HG03571 (cell line): Measurements from ENCODE around the gene XAF1.
"Not testable (repeated sequence)": the region's sequence is repeated elsewhere in the genome, so short reads cannot be mapped to it uniquely, and the experiment has no call there.

ENCODE experiments used
- ATAC-seq: cut with Tn5 transposase; IDR thresholded peaks from one replicate; pipeline ENCODE4 v1.9.1; 2021; ENCODE audit not compliant: unreplicated experiment

XAF1 gene

DNA sequence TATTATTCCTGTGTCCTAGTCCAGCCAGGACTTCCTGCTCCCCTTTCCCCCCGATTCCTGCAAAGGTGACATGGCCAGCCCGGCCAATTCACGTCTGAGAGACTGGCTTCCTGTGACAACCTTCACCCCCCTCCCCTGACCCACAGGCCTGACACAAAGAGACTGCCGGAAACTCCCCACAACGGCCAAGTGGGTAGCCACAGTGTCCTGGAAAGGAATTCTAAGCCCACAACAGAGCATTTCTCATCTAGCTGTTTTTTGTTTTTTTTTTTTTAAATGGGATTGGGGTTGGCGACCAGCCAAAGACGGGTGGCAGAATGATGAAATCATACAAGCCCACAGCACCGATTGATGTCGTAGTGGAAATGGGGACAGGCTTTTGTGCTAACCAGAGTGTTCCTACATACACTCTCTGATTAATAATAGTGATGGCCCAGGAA, 2.8 kb upstream of the XAF1 start:
- ATAC-seq: no peak

DNA sequence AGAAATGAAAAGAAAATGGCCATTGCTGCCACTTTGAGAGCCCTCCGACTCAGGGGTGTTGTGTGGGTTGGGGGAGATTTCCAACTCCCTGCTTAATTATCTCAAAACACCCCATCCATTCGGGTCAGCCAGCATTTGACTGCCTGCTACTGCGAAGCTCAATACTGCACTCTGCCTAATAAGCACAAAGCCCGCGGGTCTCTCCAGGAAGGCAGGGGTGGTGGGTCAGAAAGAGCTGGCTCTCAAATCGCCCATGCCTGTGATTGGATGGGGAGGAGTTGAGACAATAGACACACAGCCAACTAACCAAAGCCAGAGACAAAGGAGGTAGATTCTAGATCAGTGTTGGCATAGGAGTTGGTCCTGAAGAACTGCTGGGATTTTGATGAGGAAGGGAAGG, 2.3 kb upstream of the XAF1 start:
- ATAC-seq: no peak

DNA sequence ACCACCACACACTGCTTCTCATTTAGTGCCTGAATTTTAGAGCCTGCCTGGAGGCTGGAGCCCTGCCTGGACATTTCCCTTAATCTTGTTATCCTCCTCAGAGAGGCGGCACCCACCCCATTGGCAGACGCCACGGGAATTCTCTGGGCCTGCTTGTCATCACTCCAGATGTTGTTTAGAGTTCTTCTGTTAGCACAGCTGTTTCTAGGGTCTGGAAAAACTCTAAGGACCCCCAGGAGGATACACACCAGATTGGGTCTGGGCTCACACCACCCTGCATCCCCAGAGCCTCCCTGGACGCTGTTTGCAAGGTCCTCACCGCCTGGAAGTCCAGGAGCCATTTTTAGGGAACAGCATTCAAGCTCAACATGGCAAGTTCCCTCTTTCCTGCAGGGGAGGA, 565 bp upstream of the XAF1 start:
- no peak for ATAC-seq

DNA sequence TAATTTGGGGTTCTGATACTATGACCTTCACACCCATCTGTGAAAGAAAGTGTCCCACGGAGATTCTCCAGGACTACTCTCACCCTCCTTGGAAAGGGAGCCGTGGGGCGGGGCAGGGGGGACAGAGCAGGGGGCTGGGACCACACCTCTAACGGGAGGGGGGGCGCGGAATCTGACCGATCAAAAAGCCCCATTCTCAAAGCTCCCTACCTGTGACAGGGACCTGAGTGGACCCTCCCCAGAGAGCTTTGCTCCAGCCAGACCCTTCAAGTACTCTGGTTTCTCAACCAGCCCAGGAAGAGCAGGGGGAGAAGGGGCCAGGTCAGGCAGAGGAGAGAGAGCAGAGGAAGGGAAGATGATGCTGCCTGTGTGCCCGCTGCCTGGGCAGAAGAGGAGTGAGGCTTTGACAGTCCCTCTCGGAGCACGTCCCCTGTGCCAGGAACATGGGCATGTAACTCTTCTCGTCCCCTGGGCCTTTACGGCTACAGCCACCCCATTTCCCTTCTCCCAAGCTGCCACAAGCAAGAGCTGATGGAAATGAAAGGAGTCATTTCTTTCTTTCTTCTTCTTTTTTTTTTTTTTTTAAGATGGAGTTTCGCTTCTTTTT, 682 bp downstream of the XAF1 start:
- no peak for ATAC-seq

DNA sequence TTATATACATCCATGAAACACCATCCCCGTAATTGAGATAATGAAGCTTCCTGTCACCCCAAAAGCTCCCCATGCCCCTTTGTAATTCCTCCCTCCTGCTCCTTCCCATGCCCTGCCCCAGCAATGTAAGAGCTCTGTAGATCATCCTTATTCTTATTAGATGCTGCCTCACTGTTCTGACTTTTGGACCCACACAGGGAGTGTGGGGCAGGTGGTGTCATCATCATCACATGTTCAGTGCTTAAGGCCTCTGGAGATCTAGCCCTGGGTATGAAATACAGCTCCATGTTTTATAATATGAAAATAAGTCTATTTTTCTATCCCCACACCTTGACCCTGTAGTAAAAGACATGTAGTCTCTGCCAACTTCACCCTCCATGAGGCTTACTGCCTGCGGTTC, 1.9 kb downstream of the XAF1 start:
- ATAC-seq: no peak

DNA sequence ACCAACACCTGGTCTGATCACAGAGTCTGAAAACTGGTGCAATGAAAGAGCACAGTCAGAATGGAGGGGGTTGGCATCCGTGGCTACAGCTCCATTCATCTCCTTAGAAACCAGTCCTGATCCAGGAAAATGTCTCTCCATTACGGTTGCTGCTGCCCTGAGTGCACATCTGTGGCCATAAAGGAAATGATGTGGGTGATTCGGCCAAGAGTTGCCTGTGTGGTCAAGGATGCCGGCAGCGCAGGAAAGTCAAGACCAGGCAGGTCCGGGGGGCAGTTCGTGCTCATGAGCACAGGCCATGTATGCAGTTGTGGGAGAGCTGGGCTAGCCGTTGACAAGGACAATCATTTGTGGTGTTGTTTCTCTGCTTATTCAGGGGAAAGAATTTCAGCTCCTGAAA, 5.9 kb downstream of the XAF1 start:
- ATAC-seq: no peak

DNA sequence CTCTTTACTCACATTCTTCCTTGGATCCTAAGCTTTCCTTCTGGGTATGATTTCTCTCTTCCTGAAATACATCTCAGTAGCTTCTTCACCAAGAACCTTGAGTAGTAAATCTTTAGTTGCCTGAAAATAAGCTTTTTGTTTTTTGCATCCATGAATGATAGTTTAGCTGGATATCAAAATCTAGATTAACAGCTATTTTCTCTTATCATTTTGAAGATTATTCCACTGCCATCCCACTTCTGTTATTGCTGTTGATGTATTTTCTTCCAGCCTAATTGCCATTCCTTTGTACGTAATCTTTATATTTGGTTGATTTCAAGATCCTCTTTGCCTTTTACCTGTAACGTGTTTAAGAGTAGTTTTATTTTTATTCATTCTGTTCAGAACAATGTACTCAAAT, 12.6 kb downstream of the XAF1 start:
- no peak for ATAC-seq

DNA sequence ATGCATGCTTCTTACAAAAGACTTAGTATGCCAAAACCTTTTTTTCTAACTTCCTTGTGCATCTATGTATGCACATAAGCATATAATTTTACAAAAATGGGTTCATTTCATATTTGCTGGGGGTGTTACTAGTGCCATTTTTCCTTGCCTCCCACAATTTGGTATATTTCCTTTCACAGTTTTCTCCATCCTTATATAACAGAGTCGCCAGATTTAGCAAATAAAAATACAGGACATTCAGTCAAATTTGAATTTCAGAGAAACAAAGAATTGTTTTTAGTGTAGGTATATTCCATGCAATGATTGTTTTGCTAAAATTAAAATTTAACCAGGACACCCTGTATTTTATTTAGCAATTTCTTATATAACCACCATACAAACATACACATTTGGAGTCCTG, 16.2 kb downstream of the XAF1 start:
- ATAC-seq: no peak

DNA sequence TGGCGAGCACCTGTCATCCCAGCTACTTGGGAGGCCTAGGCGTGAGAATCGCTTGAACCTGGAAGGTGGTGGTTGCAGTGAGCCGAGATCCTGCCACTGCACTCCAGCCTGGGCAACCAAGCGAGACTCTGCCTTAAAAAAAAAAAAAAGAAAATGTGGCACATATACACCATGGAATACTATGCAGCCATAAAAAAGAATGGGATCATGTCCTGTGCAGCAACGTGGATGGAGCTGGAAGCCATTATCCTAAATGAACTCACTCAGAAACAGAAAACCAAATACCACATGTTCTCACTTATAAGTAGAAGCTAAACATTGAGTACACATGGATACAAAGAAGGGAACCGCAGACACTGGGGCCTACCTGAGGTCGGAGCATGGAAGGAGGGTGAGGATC, 19.1 kb downstream of the XAF1 start:
- ATAC-seq: not testable (repeated sequence)

DNA sequence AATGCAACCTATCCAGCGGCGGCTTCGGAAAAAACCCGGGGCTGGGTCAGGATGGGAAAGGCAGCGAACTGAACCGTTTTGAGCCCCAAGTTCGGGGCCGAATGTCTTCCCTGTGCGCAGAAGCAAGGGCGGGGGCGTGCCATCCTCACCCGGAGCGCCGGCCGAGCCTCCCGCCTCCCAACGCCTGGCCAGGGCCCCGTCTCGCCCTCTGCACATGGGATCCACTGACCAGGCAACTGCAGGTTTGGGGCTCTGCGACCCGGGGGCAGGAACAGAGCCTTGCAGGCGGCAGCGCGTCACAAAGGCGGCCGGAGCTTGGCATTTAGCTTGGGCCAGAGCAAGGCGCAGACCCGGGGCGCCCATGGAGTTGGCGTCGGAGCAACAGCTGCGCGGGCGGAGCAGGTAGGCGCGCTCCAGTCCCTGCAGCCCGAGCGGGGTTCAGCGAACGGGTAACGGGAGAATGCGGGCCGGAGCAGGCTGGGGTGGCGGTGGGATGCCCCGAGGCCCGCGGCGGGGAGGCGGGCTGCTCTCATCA, 20.1 kb downstream of the XAF1 start, which contains the start of gene FBXO39:
TSS of gene FBXO39 (plus strand) at position 345 of the 535 bp plus-strand sequence. CDS start 3,654 bp downstream, outside the sequence.
- no peak for ATAC-seq

DNA sequence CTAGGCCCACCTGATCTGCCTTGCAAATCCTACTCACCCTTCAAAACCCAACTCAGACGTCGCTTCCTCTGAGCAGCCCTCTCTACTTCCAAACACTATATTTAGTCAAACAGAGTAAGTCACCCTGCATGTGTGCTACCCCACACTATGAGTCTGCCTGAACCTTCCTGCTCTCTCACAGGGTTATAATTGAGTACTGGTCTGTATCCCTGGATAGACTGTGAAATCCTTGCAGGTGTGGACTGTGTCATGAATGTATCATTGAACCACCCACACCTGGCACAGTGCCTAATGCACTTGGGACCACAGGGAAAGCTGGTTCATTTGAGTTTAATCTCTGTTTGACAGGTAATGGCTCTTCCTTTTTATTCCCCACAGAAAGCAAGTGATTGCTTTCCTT, 23.6 kb downstream of the XAF1 start:
- ATAC-seq: no peak

DNA sequence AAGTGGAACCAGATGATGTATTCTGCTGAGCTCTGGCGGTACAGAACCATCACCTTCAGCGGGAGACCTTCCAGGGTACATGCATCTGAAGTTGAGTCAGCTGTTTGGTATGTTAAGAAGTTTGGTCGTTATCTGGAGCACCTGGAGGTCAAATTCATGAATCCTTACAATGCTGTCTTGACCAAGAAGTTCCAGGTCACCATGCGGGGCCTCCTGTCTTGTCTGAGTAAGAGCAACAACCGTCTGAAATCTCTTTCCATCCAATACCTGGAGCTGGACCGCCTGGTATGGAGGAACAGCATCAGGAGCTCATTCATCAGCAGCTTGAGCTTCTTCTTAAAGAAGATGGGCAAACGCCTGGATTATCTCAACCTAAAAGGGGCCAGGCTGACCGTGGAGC, 24.2 kb downstream of the XAF1 start:
- ATAC-seq: no peak

DNA sequence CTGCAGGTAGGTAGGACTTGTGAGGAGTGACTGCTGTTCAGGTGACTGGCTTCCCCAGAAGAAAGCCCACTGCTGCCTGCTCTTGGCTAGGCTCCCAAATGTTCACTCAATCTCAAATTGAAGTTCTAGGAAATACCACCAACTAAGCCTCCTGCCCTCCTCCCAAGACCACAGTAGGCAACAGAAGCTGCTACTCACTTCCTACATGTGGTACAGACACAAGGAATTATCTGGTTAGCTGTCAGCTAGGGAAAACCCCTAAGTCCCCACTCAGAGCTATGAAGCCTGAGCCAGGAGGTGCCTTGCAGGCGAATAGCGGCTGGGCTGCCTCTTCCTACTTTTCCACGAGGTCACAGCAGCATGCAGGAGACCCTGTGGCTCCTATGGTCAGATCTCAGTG, 25.0 kb downstream of the XAF1 start:
- no peak for ATAC-seq

DNA sequence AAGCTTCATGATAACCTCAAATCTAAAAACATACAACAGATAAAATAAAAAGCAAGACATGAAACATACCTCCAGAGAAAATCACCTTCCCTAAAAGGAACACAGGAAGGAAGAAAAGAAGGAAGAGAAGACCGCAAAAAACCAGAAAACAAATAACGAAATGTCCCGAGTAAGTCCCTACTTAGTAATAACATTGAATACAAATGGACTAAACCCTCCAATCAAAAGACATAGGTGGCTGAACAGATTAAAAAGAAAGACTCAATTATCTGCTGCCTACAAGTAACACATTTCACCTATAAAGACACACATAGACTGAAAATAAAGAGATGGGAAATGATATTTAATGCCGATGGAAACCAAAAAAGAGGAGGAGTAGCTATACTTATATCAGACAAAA, 26.4 kb downstream of the XAF1 start:
- no peak for ATAC-seq

DNA sequence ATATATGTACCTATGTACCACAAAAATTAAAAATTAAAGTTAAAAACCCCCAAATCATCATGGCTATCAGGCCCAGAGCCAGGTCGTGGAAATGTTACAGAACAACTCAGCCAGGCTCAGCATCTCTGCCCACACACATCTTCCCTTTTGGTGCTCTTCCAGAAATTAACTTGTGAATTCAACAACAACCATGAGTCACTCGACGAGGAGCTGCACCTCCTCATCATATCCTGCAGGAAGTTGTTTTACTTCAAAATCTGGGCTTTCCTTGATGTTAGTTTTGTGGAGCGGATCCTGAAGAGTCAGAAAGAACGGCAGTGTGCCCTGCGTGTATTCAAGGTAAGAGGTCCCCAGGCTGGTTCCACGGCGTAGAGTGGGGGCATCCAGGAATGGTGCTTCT, 30.8 kb downstream of the XAF1 start:
- no peak for ATAC-seq

DNA sequence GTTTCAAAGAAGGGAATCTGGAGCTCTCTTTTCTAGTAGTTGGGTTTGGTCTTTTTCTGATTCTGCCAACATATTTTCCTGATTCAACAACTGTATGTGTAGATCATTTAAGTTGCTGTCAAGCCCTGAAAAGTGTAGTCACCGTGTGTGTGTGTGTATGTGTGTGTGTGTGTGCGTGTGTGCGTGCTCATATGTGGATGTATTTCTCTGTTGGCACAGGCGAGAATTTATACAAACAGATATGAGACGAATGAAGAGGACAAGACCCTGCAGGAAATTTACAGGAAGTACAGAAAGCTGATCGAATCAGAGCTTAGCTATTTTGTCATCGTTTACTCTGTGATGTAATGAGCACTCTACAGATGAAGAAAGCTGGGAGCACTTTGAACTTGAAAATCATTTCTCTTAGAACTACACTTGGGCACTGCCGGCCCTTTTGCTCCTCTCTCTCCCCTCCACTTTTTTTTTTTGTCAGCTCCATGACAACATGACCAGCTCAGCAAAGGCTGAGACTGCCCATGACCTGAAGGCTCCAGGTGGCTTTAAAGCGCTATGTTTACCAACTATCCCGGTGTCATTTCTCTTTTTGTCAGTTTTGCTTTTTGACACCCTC, 31.3 kb downstream of the XAF1 start:
- no peak for ATAC-seq

DNA sequence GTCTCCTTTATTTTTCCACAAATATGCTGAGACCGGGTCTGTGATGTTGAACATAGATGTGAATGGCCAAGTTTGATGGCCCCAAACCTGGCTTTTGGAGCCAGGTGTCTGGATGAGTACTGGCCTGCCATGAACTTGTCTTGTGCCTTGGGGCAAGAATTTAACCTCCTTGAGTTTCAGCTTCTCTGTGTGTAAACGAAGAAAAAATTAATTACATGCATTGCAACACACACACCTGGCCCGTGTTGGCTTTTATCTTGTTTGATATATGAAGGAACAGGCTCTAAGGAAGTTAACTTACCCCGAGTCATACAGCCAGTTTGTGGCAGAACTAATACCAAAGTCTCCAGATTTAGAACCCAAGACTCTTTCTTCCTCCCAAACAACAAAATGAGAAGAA, 33.3 kb downstream of the XAF1 start:
- no peak for ATAC-seq

DNA sequence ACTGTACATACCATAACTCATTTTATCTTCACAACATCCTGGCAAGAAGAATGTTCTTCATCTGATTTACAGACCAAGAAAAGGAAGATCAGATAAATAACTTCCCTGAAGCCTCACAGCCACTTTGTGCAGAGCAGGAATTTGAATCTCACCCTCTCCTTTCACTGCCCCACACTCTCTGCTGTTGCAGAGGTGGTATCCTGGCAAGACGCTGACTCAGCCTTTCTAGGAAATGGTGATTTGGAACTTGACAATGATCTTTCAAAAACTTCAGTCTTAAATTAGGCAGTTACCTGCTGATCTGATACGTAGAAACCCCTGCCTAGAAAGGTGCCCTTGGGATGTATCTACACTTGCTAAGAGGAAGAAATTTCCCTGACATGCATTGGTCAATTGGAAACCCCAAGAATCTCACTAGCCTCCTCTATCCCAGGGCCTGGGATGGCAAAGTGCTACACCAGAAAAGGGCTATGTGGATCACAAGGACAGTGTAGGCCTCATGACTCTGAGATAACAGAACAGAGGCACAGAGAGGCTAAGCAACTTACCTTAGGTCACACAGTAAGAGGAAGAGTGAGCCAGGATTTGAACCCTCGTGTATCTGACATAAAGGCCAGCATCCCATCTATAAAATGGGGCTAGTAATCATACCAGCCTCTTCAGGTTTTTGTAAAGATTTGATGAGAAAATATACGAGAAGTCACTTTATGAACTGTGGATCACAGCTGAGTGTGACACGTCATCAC, 38.1 kb downstream of the XAF1 start:
- no peak for ATAC-seq

DNA sequence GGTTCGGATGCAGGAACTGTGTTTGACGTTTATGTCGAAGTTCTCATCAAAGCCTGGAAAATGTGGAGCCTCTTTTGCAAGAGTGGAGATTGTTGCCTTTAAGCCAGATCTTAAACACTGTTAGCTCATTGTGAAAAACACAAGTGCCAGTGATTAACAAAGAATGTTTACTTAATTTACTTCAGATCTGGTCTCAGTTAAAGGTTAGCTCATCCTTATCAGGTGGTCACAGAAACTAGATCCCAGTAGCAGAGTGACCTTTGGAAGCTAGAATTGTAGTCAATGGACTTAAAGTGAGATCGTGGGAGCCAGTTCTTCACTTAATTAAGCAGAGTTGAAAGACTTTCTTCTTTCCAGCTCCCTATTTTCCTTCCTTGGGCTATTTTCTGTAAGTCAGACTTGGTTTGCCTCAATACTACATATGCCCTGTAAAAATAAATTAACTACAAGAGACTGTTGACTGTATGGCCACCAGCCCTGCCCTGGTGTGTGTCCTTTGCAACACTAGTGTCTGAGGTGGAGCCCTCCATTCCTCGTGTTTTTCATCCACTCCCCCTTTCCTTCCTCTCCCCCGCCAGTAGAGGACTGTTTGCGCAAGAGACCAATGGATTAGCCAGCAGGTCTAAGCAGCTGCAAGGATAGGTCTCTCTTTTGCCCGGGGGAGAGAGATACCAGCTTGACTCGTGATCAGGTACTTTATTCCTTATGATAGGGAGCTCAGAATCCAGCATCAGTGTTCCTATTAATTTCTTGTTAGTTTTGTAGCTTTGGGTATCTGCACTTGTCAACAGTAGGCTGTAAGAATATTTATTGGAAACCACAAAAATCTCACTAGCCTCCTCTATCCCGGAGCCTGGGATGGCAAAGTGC, 40.4 kb downstream of the XAF1 start:
- no peak for ATAC-seq

DNA sequence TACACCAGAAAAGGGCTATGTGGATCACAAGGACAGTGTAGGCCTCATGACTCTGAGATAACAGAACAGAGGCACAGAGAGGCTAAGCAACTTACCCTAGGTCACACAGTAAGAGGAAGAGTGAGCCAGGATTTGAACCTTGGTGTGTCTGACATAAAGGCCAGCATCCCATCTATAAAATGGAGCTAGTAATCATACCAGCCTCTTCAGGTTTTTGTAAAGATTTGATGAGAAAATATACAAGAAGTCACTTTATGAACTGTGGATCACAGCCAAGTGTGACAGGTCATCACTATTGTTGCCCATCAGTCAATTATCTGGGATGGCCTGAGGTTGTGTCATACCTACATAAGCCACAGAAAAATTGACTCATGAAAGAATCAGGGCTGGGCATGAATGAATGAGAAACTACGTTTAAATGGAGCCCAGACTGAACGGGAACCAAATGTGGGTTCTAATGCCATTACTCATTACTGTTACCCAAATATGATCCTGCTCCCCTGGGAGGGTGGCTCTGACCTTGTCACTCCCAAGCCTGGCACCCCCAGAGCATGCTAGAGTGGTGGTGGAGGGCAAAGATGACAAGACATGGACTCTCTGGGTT, 41.1 kb downstream of the XAF1 start:
- ATAC-seq: no peak
